ENCODE data around the gene BSPRY. TPM values are rescaled to one million over a fixed set of nuclear protein-coding genes. Genes with fewer than 3 reads are reported as not detected.

Gene BSPRY
- total and polyA plus RNA-seq, 7 donors: 0.03 TPM; not detected in 5

GRCh38 chr9:113331780-113332179 lies 17.6 kb upstream of the BSPRY start:
- WGBS, 3 donors: 61 to 67% (median 62%) methylated on average over 4 of the region's 4 CpGs
- DNase-seq (no peak), ATAC-seq (no peak)
- H3K4me1 ChIP-seq: no peaks in the 10 kb centered on the region
- H3K27ac ChIP-seq: no peak overlapping the region
- H3K9me3 ChIP-seq: no peaks in the 10 kb centered on the region
- no peaks in the 10 kb centered on the region for H3K36me3 ChIP-seq (ENCODE audit: insufficient read depth in 1 of 2, low read depth in 1 of 2)
- no peaks in the 10 kb centered on the region for H3K27me3 ChIP-seq (ENCODE audit: insufficient read depth in 3 of 3, low read length in 2 of 3)
- intact Hi-C loops (cut with DNase I): no loop called here
- TF ChIP-seq CTCF (IDR thresholded peaks at IDR 0.05): no peak
- no peak overlapping the region for H3K4me3 ChIP-seq

- Histone ChIP-seq H3K4me3 (no peak overlapping the region), H3K4me1 (no peaks in the 10 kb centered on the region), H3K27ac (no peak overlapping the region), H3K9me3 (no peaks in the 10 kb centered on the region), H3K27me3 (ENCODE audit: insufficient read depth in 3 of 3, low read length in 2 of 3) (no peaks in the 10 kb centered on the region), H3K36me3 (ENCODE audit: insufficient read depth in 1 of 2, low read depth in 1 of 2) (no peaks in the 10 kb centered on the region)
- intact Hi-C loops (cut with DNase I): no loop called here
- DNase-seq (no peak), ATAC-seq (no peak)
- no peak for TF ChIP-seq CTCF (IDR thresholded peaks at IDR 0.05)
- WGBS, 3 donors: 89 to 100% (median 92%) methylated on average over 2 of the region's 2 CpGs
Measured at GRCh38 chr9:113337714-113338113, 11.6 kb upstream of the BSPRY start.

DNA sequence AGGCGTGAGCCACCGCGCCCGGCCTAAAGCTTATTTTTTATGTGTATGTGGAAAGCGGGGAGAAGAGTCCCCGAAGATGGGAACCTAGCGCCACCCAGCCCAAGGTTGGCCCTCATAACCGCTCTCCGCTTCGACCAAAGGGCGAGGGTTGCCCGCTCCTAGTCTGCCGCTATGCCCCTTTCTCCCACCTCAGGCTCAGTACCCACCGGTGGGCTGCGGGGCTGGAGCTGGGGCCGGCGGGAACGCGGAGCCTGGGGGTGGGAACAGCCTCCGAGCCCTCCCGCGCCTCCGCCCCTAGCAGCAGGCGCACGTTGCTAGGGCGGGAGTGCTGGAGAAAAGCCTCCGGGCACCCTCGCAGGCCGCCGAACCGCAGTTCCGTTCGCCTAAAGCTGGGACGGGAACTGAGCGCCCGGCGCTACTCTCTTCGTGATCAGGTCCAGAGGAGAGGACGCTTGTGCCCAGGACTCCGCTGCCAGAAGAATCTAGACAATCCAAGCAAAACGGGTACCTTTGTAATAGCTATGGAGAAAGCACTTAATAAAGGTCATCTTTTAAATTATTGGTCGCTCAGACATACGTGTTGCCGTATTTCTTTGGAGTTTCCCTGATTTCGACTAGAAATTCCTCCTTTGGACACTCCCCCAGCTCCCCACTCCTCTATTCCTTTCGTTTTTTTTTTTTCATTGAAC lies 9.2 kb upstream of the BSPRY start, which contains the start of gene WDR31:
Gene WDR31, minus strand, starts transcription at position 265 of the 689 bp plus-strand sequence. CDS start 8,253 bp downstream, outside the sequence.
- H3K36me3 ChIP-seq (ENCODE audit: insufficient read depth in 1 of 2, low read depth in 1 of 2): no peaks in the 10 kb centered on the region
- intact Hi-C loops (cut with DNase I): loop anchor here (5.0 kb wide), 3 partner anchors 62 to 68 kb away; partner anchors contain the start of genes ALAD (in 1 of the 2), CDC26 (in 1 of the 2) and PRPF4 (in 1 of the 2)
- peak; percentile 85 to 91 for DNase-seq
- H3K4me3 ChIP-seq: peak within 1 kb of the TSS; percentile 91
- no peak for TF ChIP-seq CTCF (IDR thresholded peaks at IDR 0.05)
- peaks cover 3% of the 10 kb centered on the region for H3K4me1 ChIP-seq
- WGBS, 3 donors: 0 to 1% (median 1%) methylated on average over 35 to 46 of the region's 46 CpGs
- peak; percentile 97 to 99 (median 98) for ATAC-seq
- no peaks in the 10 kb centered on the region for H3K27me3 ChIP-seq (ENCODE audit: insufficient read depth in 3 of 3, low read length in 2 of 3)
- H3K27ac ChIP-seq: peak within 1 kb of the TSS; percentile 61
- H3K9me3 ChIP-seq: no peaks in the 10 kb centered on the region

DNA sequence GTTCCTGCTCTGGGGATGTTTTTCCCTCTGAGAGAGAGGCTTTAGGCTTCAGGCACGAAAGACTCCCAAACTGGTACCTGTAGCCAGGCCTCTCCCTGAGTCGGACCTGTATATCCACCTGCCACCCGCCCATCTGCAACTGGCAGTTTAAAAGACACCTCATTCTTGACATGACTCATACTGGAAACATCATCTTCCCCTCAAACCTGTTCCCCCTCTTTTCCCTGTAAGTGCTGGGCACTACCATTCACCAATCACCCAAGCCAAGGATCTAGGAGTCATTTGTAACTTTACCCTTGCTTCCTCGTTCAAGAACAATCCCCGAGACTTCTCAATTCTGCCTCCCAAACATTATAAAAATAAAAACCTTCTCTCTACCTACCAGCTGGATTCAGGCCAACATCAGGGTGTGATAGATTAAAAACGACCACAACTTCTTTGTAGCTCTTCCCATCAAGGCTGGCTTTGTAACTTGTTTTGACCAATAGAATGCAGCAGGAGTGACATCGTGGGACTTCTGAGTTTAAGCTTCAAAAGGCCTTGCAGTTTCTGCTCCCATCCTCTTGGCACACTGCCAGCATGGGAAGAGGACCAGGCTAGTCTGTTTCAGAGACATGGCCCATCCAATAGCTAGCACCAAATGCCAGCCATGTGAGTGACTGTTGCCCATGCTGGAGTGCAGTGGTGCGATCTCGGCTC lies 7.5 kb upstream of the BSPRY start:
- H3K4me1 ChIP-seq: peaks cover 3% of the 10 kb centered on the region
- TF ChIP-seq CTCF (IDR thresholded peaks at IDR 0.05): no peak
- H3K9me3 ChIP-seq: no peaks in the 10 kb centered on the region
- H3K27me3 ChIP-seq (ENCODE audit: insufficient read depth in 3 of 3, low read length in 2 of 3): no peaks in the 10 kb centered on the region
- no peak overlapping the region for H3K4me3 ChIP-seq
- WGBS, 3 donors: 68 to 74% (median 72%) methylated on average over 9 of the region's 9 CpGs
- ATAC-seq (no peak), DNase-seq (no peak)
- H3K36me3 ChIP-seq (ENCODE audit: insufficient read depth in 1 of 2, low read depth in 1 of 2): no peaks in the 10 kb centered on the region
- intact Hi-C loops (cut with DNase I): loop anchor here (5.0 kb wide), 3 partner anchors 60 to 70 kb away; partner anchors contain the start of genes ALAD (in 1 of the 2), CDC26 (in 1 of the 2) and PRPF4 (in 1 of the 2)
- H3K27ac ChIP-seq: no peak overlapping the region
